HEK293T (cell line): ENCODE data around the gene NECAB3.

ENCODE experiments used
- CTCF ChIA-PET: fragments of 350-600 bp; formaldehyde crosslinking; extraction: SDS; loops from one replicate; lab custom pipeline; 2021; ENCODE audit warnings: antibody characterized with exemption, inconsistent platforms; lab: Yijun Ruan, JAX
- POLR2A ChIA-PET: fragments of 350-600 bp; formaldehyde crosslinking; extraction: SDS; loops from one replicate; lab custom pipeline; 2020; ENCODE audit warnings: antibody characterized with exemption, inconsistent platforms; lab: Yijun Ruan, JAX
- DNase-seq: peaks from one replicate; pipeline ENCODE4 v3.0.0; 2012; ENCODE audit warnings: mixed read lengths; ENCODE audit errors: extremely low spot score
- ARNT ChIP-seq: fragments of 450-650 bp; IDR thresholded peaks from 2 replicates; pipeline ENCODE4 v1.6.1; 2017; ENCODE audit warnings: mild to moderate bottlenecking
- BHLHE40 ChIP-seq: fragments of 450-650 bp; IDR thresholded peaks from 2 replicates; pipeline ENCODE4 v1.6.1; 2016; ENCODE audit warnings: mild to moderate bottlenecking, moderate library complexity, borderline replicate concordance
- CTBP1 ChIP-seq: fragments of 450-650 bp; IDR thresholded peaks from 2 replicates; pipeline ENCODE4 v1.6.1; 2016; ENCODE audit warnings: borderline replicate concordance
- ELF4 ChIP-seq: fragments of 450-650 bp; IDR thresholded peaks from 2 replicates; pipeline ENCODE4 v1.6.1; 2017; ENCODE audit warnings: antibody characterized with exemption
- FOXA1 ChIP-seq: fragments of 450-650 bp; IDR thresholded peaks from 2 replicates; pipeline ENCODE4 v1.6.1; 2016; ENCODE audit warnings: mild to moderate bottlenecking
- FOXK2 ChIP-seq: fragments of 450-650 bp; IDR thresholded peaks from 2 replicates; pipeline ENCODE4 v1.6.1; 2016; ENCODE audit warnings: mild to moderate bottlenecking
- FOXM1 ChIP-seq: fragments of 450-650 bp; IDR thresholded peaks from 2 replicates; pipeline ENCODE4 v1.6.1; 2017; ENCODE audit warnings: mild to moderate bottlenecking, borderline replicate concordance
- HDGF ChIP-seq: fragments of 450-650 bp; IDR thresholded peaks from 2 replicates; pipeline ENCODE4 v1.6.1; 2017; ENCODE audit warnings: antibody characterized with exemption, borderline replicate concordance
- L3MBTL2 ChIP-seq: fragments of 450-650 bp; conservative IDR thresholded peaks from 2 replicates; pipeline ENCODE4 v1.6.1; 2016; ENCODE audit warnings: mild to moderate bottlenecking
- LEF1 ChIP-seq: fragments of 450-650 bp; IDR thresholded peaks from 2 replicates; pipeline ENCODE4 v1.6.1; 2017; ENCODE audit warnings: mild to moderate bottlenecking, borderline replicate concordance
- NFRKB ChIP-seq: fragments of 450-650 bp; IDR thresholded peaks from 2 replicates; pipeline ENCODE4 v1.6.1; 2016; ENCODE audit warnings: mild to moderate bottlenecking, moderate library complexity
- SP1 ChIP-seq: fragments of 450-650 bp; IDR thresholded peaks from 2 replicates; pipeline ENCODE4 v1.6.1; 2017
- SUZ12 ChIP-seq: fragments of 450-650 bp; IDR thresholded peaks from 2 replicates; pipeline ENCODE4 v1.6.1; 2016; ENCODE audit warnings: mild to moderate bottlenecking
- TARDBP ChIP-seq: fragments of 450-650 bp; IDR thresholded peaks from 2 replicates; pipeline ENCODE4 v1.6.1; 2016
- ZNF384 ChIP-seq: fragments of 450-650 bp; IDR thresholded peaks from 2 replicates; pipeline ENCODE4 v1.6.1; 2016
- TF ChIP-seq, protein P1 (sequence below): fragments of 450-650 bp; IDR thresholded peaks from 2 replicates; pipeline ENCODE4 v1.6.1; 2016

NECAB3 gene

DNA sequence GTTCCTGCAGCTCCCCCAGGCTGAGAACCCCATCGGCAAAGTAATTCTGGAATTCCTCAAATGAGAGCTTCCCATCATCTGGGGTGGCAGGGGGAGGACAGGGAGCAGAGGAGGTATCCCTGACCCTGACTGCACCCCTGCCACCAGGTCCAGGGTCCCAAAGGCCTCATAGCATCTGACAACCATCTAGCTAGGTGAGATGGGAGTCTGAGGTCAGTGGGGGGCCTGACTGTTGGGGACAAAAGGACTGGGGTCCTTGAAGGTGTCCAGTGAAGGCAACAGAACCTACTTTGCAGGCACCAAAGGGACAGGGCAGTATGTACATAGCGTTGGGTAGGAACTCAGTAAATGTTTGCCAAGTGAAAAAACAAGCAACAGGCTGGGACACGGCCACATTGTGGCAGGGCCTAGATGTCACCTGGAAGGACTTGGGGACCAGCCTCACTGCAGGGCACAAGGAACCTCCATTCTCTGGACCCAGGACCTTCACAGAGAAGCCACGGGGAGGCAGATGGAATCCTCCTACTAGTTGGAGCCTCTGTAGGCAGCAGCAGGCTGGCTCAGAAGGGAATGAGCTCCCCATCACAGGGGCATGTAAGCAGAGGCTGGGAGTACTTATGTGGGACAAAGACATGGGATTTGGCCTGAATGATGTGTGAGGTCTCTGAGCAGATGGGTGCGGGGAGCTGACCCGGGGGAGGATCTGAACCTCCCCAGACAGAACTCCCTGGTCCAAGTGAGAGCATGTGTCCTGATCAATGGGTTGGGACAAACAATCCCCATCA, 3.3 kb downstream of the NECAB3 start:
- POLR2A ChIA-PET, result interaction anchor here (1.1 kb wide), 1 partner anchor 181 kb away, joined by 3 read pairs; the partner anchor contains the start of gene CBFA2T2
- no peak for DNase-seq
- CTCF ChIA-PET, result no interaction called here
- no peak for TF ChIP-seq ZNF384
- TF ChIP-seq FOXM1, result no peak
- no peak for TF ChIP-seq HDGF
- TF ChIP-seq NFRKB, result no peak
- TF ChIP-seq BHLHE40, result no peak
- TF ChIP-seq L3MBTL2, result no peak
- no peak for TF ChIP-seq CTBP1
- no peak for TF ChIP-seq FOXA1
- TF ChIP-seq SUZ12, result no peak
- no peak for TF ChIP-seq LEF1
- no peak for TF ChIP-seq SP1
- TF ChIP-seq TARDBP, result no peak
- TF ChIP-seq, protein P1, sequence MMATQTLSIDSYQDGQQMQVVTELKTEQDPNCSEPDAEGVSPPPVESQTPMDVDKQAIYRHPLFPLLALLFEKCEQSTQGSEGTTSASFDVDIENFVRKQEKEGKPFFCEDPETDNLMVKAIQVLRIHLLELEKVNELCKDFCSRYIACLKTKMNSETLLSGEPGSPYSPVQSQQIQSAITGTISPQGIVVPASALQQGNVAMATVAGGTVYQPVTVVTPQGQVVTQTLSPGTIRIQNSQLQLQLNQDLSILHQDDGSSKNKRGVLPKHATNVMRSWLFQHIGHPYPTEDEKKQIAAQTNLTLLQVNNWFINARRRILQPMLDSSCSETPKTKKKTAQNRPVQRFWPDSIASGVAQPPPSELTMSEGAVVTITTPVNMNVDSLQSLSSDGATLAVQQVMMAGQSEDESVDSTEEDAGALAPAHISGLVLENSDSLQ, result no peak
- TF ChIP-seq ARNT, result no peak
- TF ChIP-seq ELF4, result no peak

DNA sequence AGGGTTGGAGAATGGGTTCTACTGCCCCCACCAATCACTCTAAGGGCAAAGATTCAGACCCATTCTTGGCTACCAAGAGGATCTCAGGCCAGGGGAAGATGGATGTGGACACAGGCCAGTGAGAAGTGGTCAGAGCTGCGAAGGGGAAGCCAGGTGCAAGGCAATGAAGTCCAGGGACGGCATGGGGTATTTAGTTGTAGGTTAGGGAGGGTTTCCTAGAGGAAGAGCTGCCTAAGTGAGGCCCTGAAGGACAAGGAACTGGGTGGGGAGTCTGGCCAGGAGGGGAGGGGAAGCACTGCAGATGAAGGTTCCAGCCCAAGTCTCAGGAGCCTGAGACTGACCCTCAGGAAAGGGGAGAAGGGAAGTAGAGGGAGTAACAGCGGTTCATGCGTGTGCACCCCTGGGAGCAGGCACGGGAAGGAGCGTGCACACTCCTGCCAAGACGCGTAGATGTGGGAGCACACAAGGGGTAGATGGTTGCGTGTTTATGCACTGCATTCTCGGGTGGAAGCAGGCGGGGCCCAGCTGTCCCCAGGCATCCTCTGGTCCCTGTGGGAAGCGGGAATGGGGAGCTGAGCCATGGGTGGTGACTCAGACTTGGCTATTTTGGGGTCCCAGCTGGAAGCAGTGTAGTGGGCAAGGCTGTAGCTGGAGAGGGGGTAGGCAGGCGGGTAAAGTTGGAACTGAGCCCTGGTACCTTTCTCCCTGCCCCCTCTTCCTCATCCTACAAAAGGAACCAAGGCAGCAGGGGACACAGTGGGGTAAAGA, 4.2 kb downstream of the NECAB3 start:
- POLR2A ChIA-PET, result interaction anchor here (1.1 kb wide), 1 partner anchor 13 kb away, joined by 3 read pairs; no protein-coding TSS in a partner anchor
- CTCF ChIA-PET, result no interaction called here
- TF ChIP-seq BHLHE40, result no peak
- TF ChIP-seq SP1, result no peak
- no peak for TF ChIP-seq FOXK2
- no peak for TF ChIP-seq SUZ12
- no peak for DNase-seq

DNA sequence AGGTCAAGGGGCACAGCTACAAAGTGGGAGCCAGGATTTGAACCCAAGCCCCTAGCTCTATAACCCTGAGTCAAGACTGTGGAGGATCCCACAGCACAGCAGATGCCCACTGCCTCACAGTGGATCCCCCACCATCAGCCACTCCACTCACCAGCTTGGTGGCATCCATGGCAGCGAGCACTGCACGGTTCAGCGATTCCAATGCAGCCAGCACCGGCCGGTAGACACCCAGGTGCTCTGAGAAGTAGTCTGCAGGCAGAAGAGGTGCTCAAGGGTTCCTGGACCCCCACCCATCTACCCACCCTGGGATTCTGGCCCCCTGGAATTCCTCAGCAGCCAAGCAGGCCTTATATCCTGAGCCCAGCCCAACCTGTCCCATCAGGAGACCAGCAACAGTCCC, 5.0 kb downstream of the NECAB3 start:
- TF ChIP-seq SUZ12 (no peak), L3MBTL2 (no peak), FOXK2 (no peak), NFRKB (no peak), ARNT (no peak), HDGF (no peak), BHLHE40 (no peak), LEF1 (no peak), ZNF384 (no peak), ELF4 (no peak), CTBP1 (no peak), FOXA1 (no peak), FOXM1 (no peak), SP1 (no peak), TARDBP (no peak)
- TF ChIP-seq, protein P1, result no peak
- ChIA-PET POLR2A (interaction anchor here (0.7 to 1.1 kb wide), 2 partner anchors 14 to 244 kb away, joined by 3 read pairs; no protein-coding TSS in a partner anchor), CTCF (no interaction called here)
- DNase-seq, result no peak

DNA sequence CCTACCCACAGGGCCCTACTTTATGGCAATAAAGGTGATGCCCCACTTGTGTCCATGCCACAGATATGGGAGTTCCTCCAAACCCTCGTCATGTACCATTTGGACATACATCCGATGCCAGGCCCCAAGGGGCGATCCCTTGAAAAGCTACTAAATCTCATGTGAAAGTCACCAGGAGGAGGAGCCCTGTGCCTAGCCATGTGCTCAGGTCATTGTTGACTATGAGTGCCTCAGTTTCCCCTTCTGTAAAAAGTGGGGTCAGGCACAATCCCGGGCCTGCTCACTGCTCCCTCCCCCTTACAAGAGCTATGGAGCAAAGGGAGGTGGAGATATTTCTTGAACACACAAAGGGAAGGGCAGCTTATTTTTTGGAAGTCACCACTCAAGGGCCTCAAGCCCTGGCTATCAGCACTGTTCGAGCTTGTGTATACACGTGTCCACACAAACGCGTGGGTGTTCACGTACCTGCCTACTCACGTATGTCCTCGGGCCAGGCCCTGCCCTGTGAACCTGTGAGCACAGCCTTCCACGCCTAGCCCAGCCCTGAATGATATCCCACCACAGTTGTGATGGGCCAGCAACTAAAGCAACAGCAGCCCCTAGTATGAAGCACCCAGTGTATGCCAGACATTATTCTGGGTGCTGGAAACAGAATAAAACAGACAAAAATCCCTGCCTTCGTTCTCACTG, 5.6 kb downstream of the NECAB3 start:
- POLR2A ChIA-PET, result interaction anchor here (0.7 to 1.4 kb wide), 3 partner anchors 14 to 243 kb away, joined by 3 read pairs; partner anchors contain the start of gene CBFA2T2
- no peak for TF ChIP-seq HDGF
- no peak for DNase-seq
- CTCF ChIA-PET, result no interaction called here

DNA sequence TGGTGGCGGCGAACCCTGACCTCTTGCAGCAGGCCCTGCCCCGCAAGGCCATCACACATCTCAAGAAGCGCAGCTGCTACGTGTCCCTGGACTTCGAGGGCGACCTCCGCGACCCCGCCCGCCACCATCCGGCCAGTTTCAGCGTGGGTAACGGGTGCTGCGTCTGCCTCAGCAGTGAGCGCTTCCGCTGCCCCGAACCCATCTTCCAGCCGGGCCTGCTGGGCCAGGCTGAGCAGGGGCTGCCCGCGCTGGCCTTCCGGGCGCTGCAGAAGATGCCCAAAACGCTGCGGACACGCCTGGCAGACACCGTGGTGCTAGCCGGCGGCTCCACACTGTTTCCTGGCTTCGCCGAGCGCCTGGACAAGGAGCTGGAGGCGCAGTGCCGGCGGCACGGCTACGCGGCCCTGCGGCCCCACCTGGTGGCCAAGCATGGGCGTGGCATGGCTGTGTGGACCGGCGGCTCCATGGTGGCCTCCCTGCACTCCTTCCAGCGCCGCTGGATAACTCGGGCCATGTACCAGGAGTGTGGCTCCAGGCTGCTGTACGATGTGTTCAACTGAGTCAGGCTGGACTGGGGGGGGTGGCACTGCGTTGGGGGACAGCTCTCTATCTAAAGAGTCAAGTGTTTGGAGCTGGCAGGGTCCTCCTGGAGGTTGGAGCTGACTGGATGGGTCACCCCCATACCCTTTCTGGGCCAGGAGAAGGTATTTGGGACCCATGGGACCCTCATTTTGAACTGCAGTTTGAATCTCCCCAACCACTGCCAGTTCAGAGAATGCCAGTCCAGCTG, 6.4 kb downstream of the NECAB3 start:
- POLR2A ChIA-PET, result interaction anchor here (1.4 kb wide), 1 partner anchor 178 kb away, joined by 3 read pairs; the partner anchor contains the start of gene CBFA2T2
- peak; percentile 64 for DNase-seq

More for the DNA sequence above, 6.4 kb downstream of the NECAB3 start:
- CTCF ChIA-PET, result no interaction called here
- TF ChIP-seq SP1, result no peak
- no peak for TF ChIP-seq FOXM1
- TF ChIP-seq CTBP1, result no peak
- no peak for TF ChIP-seq NFRKB
- no peak for TF ChIP-seq FOXK2
- TF ChIP-seq SUZ12, result no peak
- no peak for TF ChIP-seq ARNT
- TF ChIP-seq BHLHE40, result no peak
- TF ChIP-seq ELF4, result no peak
- TF ChIP-seq ZNF384, result no peak
- TF ChIP-seq, protein P1, result no peak
- TF ChIP-seq FOXA1, result no peak
